GM12878 (cell line): Measurements from ENCODE around the gene IGHMBP2. TPM values are rescaled to one million over a fixed set of nuclear protein-coding genes. Genes with fewer than 3 reads are reported as not detected.

Experiments used
- ATF7 ChIP-seq: fragments of 450-650 bp; IDR thresholded peaks from 2 replicates; pipeline ENCODE4 v1.6.1; 2016; ENCODE audit warnings: low read depth, mild to moderate bottlenecking
- BCL11A ChIP-seq: IDR thresholded peaks from 2 replicates; pipeline ENCODE4 v1.6.1; 2011; ENCODE audit warnings: low read depth, low read length
- BRCA1 ChIP-seq: IDR thresholded peaks from 2 replicates; pipeline ENCODE4 v1.6.1; 2011; ENCODE audit warnings: low read depth, low read length, improper control_type of control experiment
- CEBPB ChIP-seq, 2 experiments: fragments of 150-350 bp in 1 of 2; IDR thresholded peaks; 2 replicates each; pipeline ENCODE4 v1.6.1; 2012 to 2014; ENCODE audit warnings: low read depth in 2 of 2, low read length in 2 of 2, borderline replicate concordance in 1 of 2, inconsistent platforms in 1 of 2
- CEBPZ ChIP-seq: fragments of 150-350 bp; IDR thresholded peaks from 2 replicates; pipeline ENCODE4 v1.6.1; 2016; ENCODE audit warnings: low read depth, low read length
- E2F4 ChIP-seq: IDR thresholded peaks from 2 replicates; pipeline ENCODE4 v1.6.1; 2012; ENCODE audit warnings: low read depth, low read length, improper control_type of control experiment
- E2F8 ChIP-seq: fragments of 450-650 bp; IDR thresholded peaks from 2 replicates; pipeline ENCODE4 v1.6.1; 2018; ENCODE audit warnings: mild to moderate bottlenecking, low read depth, moderate library complexity; ENCODE audit not compliant: partially characterized antibody
- FOXM1 ChIP-seq: IDR thresholded peaks from 2 replicates; pipeline ENCODE4 v1.6.1; 2012; ENCODE audit warnings: low read depth, mild to moderate bottlenecking, inconsistent platforms, low read length, moderate library complexity
- HCFC1 ChIP-seq: fragments of 150-350 bp; IDR thresholded peaks from 2 replicates; pipeline ENCODE4 v1.6.1; 2014; ENCODE audit warnings: low read length
- IKZF2 ChIP-seq, 2 experiments: fragments of 450-650 bp; IDR thresholded peaks; 2 replicates each; pipeline ENCODE4 v1.6.1; 2017; ENCODE audit warnings: mild to moderate bottlenecking in 2 of 2, moderate library complexity in 2 of 2
- JUNB ChIP-seq: IDR thresholded peaks from 2 replicates; pipeline ENCODE4 v1.6.1; 2016; ENCODE audit warnings: antibody characterized with exemption, mild to moderate bottlenecking
- MYB ChIP-seq: fragments of 150-350 bp; IDR thresholded peaks from 2 replicates; pipeline ENCODE4 v1.6.1; 2014; ENCODE audit warnings: mild to moderate bottlenecking, low read depth, low read length, borderline replicate concordance
- PAX5 ChIP-seq: IDR thresholded peaks from 2 replicates; pipeline ENCODE4 v1.6.1; 2011; ENCODE audit warnings: low read depth, low read length, borderline replicate concordance
- RB1 ChIP-seq: fragments of 450-650 bp; formaldehyde crosslinking; IDR thresholded peaks from 2 replicates; pipeline ENCODE4 v1.6.1; 2017; ENCODE audit warnings: mild to moderate bottlenecking, borderline replicate concordance
- RUNX3 ChIP-seq: IDR thresholded peaks from 2 replicates; pipeline ENCODE4 v1.6.1; 2012; ENCODE audit warnings: low read length, inconsistent platforms
- SKIL ChIP-seq: fragments of 450-650 bp; IDR thresholded peaks from 2 replicates; pipeline ENCODE4 v1.6.1; 2017; ENCODE audit warnings: mild to moderate bottlenecking, low read depth, inconsistent platforms; ENCODE audit not compliant: poor library complexity, severe bottlenecking
- STAT1 ChIP-seq: fragments of 450-650 bp; conservative IDR thresholded peaks from 2 replicates; pipeline ENCODE4 v1.6.1; 2014; ENCODE audit warnings: antibody characterized with exemption, mild to moderate bottlenecking
- polyA plus RNA-seq, 11 experiments: library from polyadenylated mRNA; depleted of rRNA in 4 of 11; unstranded in 6 of 11; stranded (reverse) in 5 of 11; fragments of >200 nt; fragmentation: Nextera tagmentation in 4 of 11; fragmentation: Illumina TruSeq in 1 of 11; extraction: Ambion mirVana in 4 of 11; extraction: Trizol in 1 of 11; gene quantifications; 1 replicate in 1 of 11; 2 replicates in 10 of 11; pipeline versions ENCODE4 v1.2.1 to v1.2.3, GENCODE V29; 2011 to 2016; ENCODE audit warnings: inconsistent platforms in 2 of 11, missing spikeins in 2 of 11, low read depth in 1 of 11
- total RNA-seq, 4 experiments: library from RNA; depleted of rRNA in 3 of 4; stranded (reverse); fragments of >200 nt in 3 of 4; fragmentation: Illumina TruSeq in 1 of 4; extraction: Trizol in 1 of 4; gene quantifications; 2 replicates each; pipeline versions ENCODE4 v1.2.1 to v1.2.3, GENCODE V29; 2013 to 2021

The IGHMBP2 gene
- total and polyA plus RNA-seq, 10 of the 15 experiments (the other 5 are each of a cell fraction or from before 2014, with no cell fraction given), result 1.4 to 20.1 (median 11.2) TPM

GRCh38 chr11:68903288-68904247 is at the start of gene IGHMBP2, which contains the start of gene MRPL21 (continued):
- TF ChIP-seq SKIL (no peak), MYB (0 out of 2 replicates have a peak, but pooled peaks have one; percentile 34), STAT1 (peak; percentile 91; the same call in 1 of the 2 replicates), HCFC1 (peak; percentile 93), FOXM1 (no peak), BRCA1 (0 out of 2 replicates have a peak, but pooled peaks have one; percentile 11), BCL11A (peak; percentile 36; the same call in 1 of the 2 replicates), JUNB (no peak), RB1 (peak; percentile 94; the same call in 1 of the 2 replicates), PAX5 (peak; percentile 76; the same call in 1 of the 2 replicates), IKZF2 (IDR thresholded peaks at IDR 0.05) (peak; percentile 32 to 53; a peak in 2 of 4 replicates), CEBPB (IDR thresholded peaks at IDR 0.05; ENCODE audit: borderline replicate concordance in 1 of 2, low read depth in 2 of 2, low read length in 2 of 2) (peak in 1 of 2 experiments; percentile 35; a peak in 1 of 4 replicates), E2F4 (peak; percentile 52; the same call in 1 of the 2 replicates), E2F8 (peak; percentile 73), ATF7 (no peak), CEBPZ (no peak), RUNX3 (peak; percentile 88)
